SK-N-MC (cell line): ENCODE results near the gene MROH8.

Experiments
- EZH2 ChIP-seq: fragments of 200-600 bp; sonication (generic); IDR thresholded peaks from one replicate; pipeline ENCODE4 v1.6.1; 2017; ENCODE audit warnings: antibody characterized with exemption
- FOXP2 ChIP-seq: optimal IDR thresholded peaks from 2 replicates; pipeline ENCODE3; 2011; ENCODE audit warnings: mild to moderate bottlenecking, moderate library complexity; ENCODE audit not compliant: insufficient read depth; ENCODE audit errors: extremely low read length, control extremely low read depth
- POLR2AphosphoS5 ChIP-seq: IDR thresholded peaks from 2 replicates; pipeline ENCODE4 v1.6.1; 2012; ENCODE audit warnings: mild to moderate bottlenecking, low read depth, low read length, borderline replicate concordance

GRCh38 chr20:37165031-37165430, 14.3 kb downstream of the MROH8 start:
- TF ChIP-seq EZH2 (no peak), POLR2AphosphoS5 (no peak), FOXP2 (no peak)
